ENCODE results near the gene ESRRA.

Gene ESRRA

GRCh38 chr11:64360448-64360921 is 55.2 kb downstream of the ESRRA start:
- H3K4me3 ChIP-seq (ENCODE audit: low read depth, low read length): peak overlapping the region; percentile 70
- no peak for DNase-seq (ENCODE audit: low read depth)
- TF ChIP-seq CTCF (IDR thresholded peaks at IDR 0.05; ENCODE audit: control insufficient read depth, extremely low read depth, insufficient read depth): no peak

GRCh38 chr11:64361659-64362058 is 56.3 kb downstream of the ESRRA start:
- H3K4me3 ChIP-seq (ENCODE audit: low read depth, low read length): no peak overlapping the region
- TF ChIP-seq CTCF (IDR thresholded peaks at IDR 0.05; ENCODE audit: control insufficient read depth, extremely low read depth, insufficient read depth): no peak
- no peak for DNase-seq (ENCODE audit: low read depth)

GRCh38 chr11:64362339-64362738 is 57.0 kb downstream of the ESRRA start:
- H3K4me3 ChIP-seq (ENCODE audit: low read depth, low read length): no peak overlapping the region
- TF ChIP-seq CTCF (IDR thresholded peaks at IDR 0.05; ENCODE audit: control insufficient read depth, extremely low read depth, insufficient read depth): no peak
- DNase-seq (ENCODE audit: low read depth): no peak

- TF ChIP-seq CTCF (IDR thresholded peaks at IDR 0.05; ENCODE audit: control insufficient read depth, extremely low read depth, insufficient read depth): no peak
- no peak for DNase-seq (ENCODE audit: low read depth)
- no peak overlapping the region for H3K4me3 ChIP-seq (ENCODE audit: low read depth, low read length)
Measured at GRCh38 chr11:64364435-64364834, 59.1 kb downstream of the ESRRA start.

- TF ChIP-seq CTCF (IDR thresholded peaks at IDR 0.05; ENCODE audit: control insufficient read depth, extremely low read depth, insufficient read depth): no peak
- DNase-seq (ENCODE audit: low read depth): no peak
- H3K4me3 ChIP-seq (ENCODE audit: low read depth, low read length): no peak overlapping the region
Measured at GRCh38 chr11:64364911-64365310, 59.6 kb downstream of the ESRRA start.

All from LNCaP clone FGC (cell line).